ENCODE results near the gene TCF3. TPM values are rescaled to one million over a fixed set of nuclear protein-coding genes. Genes with fewer than 3 reads are reported as not detected.

The TCF3 gene
- total RNA-seq, 1 experiment from 2014 or later = 304 TPM

GRCh38 chr19:1576242-1577089, 75.9 kb downstream of the TCF3 start:
- Histone ChIP-seq H2BK120ac (ENCODE audit: low read depth, low read length, poor library complexity, severe bottlenecking) (no peak overlapping the region), H3K14ac (ENCODE audit: insufficient read depth, low read length) (no peak overlapping the region; the same call in 1 of the 2 replicates), H3K79me2 (ENCODE audit: insufficient read depth, low read length) (no peaks in the 10 kb centered on the region), H2AFZ (ENCODE audit: low read length) (no peak overlapping the region), H3T11ph (ENCODE audit: low read length) (no peak overlapping the region), H3K9me3 (ENCODE audit: control insufficient read depth, low read depth, low read length) (no peaks in the 10 kb centered on the region), H2AK5ac (ENCODE audit: insufficient read length, low read length) (no peak overlapping the region), H4K8ac (replicated peaks; ENCODE audit: insufficient read length, low read depth, low read length) (no peak overlapping the region), H2BK20ac (ENCODE audit: low read depth, low read length, poor library complexity, severe bottlenecking) (no peak overlapping the region), H3K4ac (ENCODE audit: low read depth, low read length) (no peak overlapping the region), H2BK5ac (ENCODE audit: insufficient read length, low read length) (no peak overlapping the region), H3K4me2 (ENCODE audit: insufficient read depth, insufficient read length, low read length) (no peak overlapping the region), H3K56ac (ENCODE audit: insufficient read length, low read depth, low read length) (no peak overlapping the region), H3K9ac (ENCODE audit: extremely low read depth, insufficient read length, low read length) (no peak overlapping the region), H4K20me1 (ENCODE audit: control insufficient read depth, insufficient read depth, insufficient read length) (no peaks in the 10 kb centered on the region), H3K23me2 (ENCODE audit: insufficient read length, low read depth, low read length, poor library complexity, severe bottlenecking) (no peaks in the 10 kb centered on the region), H3K18ac (ENCODE audit: insufficient read length, low read depth, low read length) (no peak overlapping the region), H4K91ac (ENCODE audit: insufficient read length, low read depth, low read length) (no peak overlapping the region), H3K27ac (ENCODE audit: insufficient read length, low read depth, low read length) (no peak overlapping the region), H4K5ac (ENCODE audit: insufficient read length, low read depth, low read length) (no peak overlapping the region), H3K23ac (ENCODE audit: insufficient read length, low read depth, low read length) (no peak overlapping the region), H3K4me1 (ENCODE audit: insufficient read depth, low read length) (no peaks in the 10 kb centered on the region), H2BK12ac (ENCODE audit: insufficient read length, low read depth, low read length) (no peak overlapping the region), H3K27me3 (ENCODE audit: insufficient read depth, low read length) (no peaks in the 10 kb centered on the region), H3K79me1 (ENCODE audit: insufficient read depth, low read depth, low read length, poor library complexity, severe bottlenecking) (no peaks in the 10 kb centered on the region), H2BK15ac (ENCODE audit: low read depth, low read length) (no peak overlapping the region)
- Mint-ChIP-seq H3K36me3 (ENCODE audit: insufficient read depth in 1 of 3, low read depth in 3 of 3) (peaks cover 12 to 46% (median 33%) of the 10 kb centered on the region in 3 experiments; a peak in 6 of 7 replicates), H3K9me3 (no peaks in the 10 kb centered on the region; a peak in 1 of 5 replicates), H3K27ac (no peak overlapping the region), H3K27me3 (ENCODE audit: low read depth) (peaks cover 7% of the 10 kb centered on the region), H3K4me3 (no peak overlapping the region), H3K4me1 (0 out of 4 replicates have a peak, but pooled peaks cover 0 to 3% of the 10 kb centered on the region in 2 experiments)
- no peak for DNase-seq
- TF ChIP-seq CTCF (conservative IDR thresholded peaks at IDR 0.05) = no peak
- WGBS (ENCODE audit: extremely low coverage, insufficient read length, low lambda C conversion rate) = no CpG with 5 or more reads among the region's 30 CpGs

Data from H9 (cell line).